DOHH2 (cell line): ENCODE data around the gene C16orf96.

Source experiments
- CTCF ChIP-seq: fragments of 200-600 bp; sonication (generic); IDR thresholded peaks from one replicate; pipeline ENCODE4 v1.5.1; 2014; ENCODE audit warnings: antibody characterized with exemption, mild to moderate bottlenecking, low read depth, low read length; ENCODE audit not compliant: poor library complexity, severe bottlenecking
- EZH2phosphoT487 ChIP-seq: fragments of 200-600 bp; sonication (generic); IDR thresholded peaks from 2 replicates; pipeline ENCODE4 v1.6.1; 2017; ENCODE audit warnings: borderline replicate concordance, mild to moderate bottlenecking, antibody characterized with exemption, low read length, moderate library complexity, mixed read lengths

GRCh38 chr16:4599037-4599436 is 42.9 kb downstream of the C16orf96 start:
- TF ChIP-seq CTCF, result no peak
- no peak for TF ChIP-seq EZH2phosphoT487
